ENCODE measurements around the gene PTBP2.

Gene PTBP2

DNA sequence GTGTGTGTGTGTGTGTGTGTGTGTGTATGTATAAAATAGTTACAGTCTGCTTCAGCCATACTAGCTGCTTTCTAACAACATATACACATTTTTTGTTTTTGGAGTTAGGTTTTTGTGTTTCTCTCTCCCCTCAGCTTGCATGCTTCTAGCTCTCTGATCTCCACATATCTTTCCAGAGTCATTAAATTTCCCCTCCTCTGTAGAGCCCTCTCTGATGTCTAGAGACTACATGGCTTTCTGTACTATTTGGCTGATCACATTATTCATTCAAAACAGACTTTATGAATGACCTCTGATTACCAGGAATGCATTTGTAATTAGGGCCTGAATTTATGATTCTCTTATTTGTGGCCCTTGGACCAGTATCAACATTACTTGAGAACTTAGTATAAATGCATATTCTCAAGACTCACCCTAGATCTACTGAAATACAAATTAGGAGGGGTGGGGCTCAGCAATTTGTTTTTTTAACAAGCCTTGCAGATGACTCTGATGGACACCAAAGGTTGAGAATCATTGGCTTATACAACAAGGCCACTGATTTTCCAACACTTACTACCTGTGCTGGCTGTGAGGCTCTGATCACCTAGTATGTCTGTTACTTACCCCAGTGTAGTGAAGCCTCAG lies 104.5 kb downstream of the PTBP2 start:
- DNase-seq (ENCODE audit: low read depth), result no peak

DNA sequence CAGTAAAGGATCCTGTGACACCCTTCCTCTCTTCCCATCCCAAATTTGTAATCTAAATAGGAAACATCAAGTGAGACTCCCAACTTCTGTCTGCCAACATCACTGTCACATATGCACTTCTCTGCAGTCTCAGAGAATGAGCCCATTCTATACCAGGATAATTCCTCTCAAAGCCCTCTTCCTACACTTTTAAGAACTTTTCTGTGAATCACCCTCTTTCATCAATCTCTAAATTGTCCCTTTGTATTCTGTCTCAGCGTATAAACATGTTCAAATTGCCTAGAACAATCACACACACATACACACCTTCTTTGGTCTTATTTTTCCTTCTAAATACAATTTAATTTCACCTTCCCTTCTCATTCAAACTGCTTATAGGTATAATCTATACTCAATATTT lies 111.8 kb downstream of the PTBP2 start:
- no peak for DNase-seq (ENCODE audit: low read depth)

DNA sequence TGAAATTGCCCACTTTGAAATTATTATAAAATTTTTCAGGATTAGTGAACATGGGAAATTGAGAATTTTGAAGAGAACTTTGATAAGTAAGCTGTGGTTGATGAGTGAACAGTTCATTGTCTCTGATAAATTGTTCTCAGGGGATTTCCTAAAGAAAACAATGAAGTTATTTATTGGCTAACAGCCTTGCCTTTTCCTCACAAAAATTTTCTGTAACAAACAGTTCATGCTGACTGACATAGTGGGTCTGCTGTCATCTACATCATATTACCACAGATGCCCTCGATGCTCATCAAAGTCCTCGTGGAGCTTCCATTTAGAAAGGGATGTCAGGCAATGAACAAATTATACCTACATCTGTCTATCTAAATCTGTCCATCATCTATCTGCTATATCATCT lies 113.4 kb downstream of the PTBP2 start:
- DNase-seq (ENCODE audit: low read depth), result no peak

DNA sequence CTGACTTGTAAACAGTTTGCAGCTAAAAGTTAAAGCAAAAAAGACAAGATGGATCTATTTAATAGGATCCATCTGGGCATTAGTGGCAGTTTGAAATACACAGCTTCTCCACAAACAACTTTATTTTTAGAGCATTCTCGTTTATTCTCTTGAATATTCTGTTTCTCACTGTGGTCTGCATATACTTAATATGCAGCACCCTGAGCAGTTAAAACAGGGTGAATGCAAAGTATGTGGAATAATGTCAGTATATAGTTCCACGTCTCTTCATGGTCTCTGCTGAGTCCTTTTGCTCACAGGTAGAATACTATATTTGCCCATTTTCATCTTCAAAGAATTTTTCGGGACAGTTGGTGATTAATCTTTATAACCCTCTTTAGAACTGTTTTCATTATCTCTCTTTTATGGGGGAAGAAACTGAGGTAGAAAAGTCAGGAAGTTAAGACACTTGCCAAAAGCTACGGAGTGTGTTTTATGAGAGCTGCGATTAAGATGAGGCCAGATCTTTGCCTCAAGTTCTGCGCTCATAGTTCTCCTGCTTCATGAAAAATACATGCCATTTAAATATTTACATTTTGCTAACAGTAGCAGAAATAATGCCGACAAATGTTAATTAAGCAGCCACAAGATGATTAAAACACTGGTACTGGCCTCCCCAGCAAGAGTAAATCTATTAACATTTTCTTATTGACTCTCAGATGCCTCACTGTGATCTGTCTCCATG lies 115.6 kb downstream of the PTBP2 start:
- no peak for DNase-seq (ENCODE audit: low read depth)

DNA sequence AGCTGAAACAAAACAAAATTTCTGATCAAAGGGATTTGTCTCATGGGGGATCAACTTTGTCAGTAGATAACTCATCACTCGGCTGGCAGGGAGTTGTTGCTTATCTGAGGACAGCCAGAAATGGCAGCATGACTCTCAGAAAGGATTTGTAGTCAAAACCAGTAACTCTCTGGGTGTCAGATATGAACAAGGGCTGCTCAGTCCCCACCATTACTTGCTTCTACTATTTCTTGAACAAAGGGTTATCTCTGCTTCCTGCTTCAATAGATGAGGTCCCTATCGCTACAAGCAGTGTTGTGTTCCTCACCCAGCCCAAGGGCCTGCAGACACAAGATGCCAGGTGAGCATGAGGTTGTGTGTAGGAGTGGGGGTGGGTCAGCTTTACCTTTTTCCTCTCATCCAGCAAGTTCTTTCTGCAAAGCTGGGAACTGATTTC lies 116.2 kb downstream of the PTBP2 start:
- DNase-seq (ENCODE audit: low read depth), result no peak

DNA sequence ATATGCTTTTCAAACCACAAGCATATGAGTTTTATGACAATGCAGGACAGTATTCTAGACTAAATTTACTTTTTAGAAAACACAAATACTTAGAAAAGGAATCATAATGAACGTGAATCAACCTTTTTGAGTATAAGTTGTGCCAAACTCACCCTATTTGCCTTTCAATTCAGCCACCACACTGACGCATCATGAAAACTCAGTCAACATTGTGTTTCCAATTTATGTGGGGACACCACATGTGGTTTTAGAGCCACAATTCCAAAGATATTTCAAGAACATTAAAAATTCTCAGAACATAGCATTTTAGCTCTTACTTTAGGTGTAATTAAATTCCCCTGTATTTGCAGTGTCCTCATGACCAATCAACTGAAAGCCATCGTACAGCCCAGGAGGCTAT lies 118.8 kb downstream of the PTBP2 start:
- no peak for DNase-seq (ENCODE audit: low read depth)

DNA sequence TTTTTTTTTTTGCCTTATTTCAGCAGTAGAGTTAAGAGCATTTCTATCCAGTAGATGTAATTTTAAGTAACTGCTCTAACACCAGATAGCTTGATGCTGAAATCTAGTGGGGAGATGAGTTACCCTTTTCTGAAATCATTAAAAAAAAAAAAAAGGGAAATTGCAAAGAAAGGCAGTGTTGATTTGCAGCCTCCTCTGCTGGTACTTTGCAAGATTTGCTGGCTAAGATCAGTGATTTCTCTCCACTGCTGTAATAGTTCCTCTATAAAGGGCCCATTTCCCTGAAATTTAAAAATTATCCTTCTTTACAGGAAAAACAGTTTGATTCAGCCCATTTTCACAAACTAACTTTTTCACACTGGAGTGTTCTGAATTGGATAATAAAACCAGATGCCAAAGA lies 120.6 kb downstream of the PTBP2 start:
- no peak for DNase-seq (ENCODE audit: low read depth)

DNA sequence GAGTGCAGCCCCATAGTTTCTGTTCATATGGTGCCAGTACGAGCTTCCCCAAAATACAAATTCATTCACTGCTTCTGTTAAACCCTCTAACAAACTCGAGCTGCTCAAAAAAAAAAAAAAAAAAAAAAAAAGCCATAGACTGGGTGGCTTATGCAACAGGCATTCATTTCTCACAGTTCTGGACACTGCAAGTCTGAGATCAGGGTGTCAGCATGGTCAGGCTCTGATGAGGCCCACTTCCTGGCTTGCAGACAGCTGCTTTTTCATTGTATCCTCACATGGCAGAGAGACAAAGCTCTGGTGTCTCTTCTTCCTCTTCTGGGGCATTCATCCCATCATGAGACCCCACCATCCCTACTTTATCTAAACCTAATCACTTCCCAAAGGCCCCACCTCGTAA lies 121.6 kb downstream of the PTBP2 start:
- no peak for DNase-seq (ENCODE audit: low read depth)

DNA sequence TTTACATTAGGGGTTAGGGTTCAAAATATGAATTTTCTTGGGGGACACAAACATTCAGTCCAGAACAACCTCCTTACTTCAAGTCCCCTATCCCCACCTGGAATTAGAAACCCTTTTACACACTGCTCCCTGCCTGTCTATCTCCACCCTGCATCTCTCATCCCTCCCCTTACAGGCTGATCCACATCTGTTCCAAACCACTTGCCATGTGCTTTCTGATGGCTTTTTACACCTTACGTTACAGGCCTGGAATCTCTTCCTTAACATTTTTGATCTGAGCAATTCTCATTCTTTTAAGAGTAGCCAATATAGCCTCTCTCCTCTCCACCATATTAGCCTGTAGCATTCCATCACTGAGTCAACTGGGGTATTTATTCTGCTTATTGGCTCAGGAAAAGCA lies 122.0 kb downstream of the PTBP2 start:
- DNase-seq (ENCODE audit: low read depth), result no peak

DNA sequence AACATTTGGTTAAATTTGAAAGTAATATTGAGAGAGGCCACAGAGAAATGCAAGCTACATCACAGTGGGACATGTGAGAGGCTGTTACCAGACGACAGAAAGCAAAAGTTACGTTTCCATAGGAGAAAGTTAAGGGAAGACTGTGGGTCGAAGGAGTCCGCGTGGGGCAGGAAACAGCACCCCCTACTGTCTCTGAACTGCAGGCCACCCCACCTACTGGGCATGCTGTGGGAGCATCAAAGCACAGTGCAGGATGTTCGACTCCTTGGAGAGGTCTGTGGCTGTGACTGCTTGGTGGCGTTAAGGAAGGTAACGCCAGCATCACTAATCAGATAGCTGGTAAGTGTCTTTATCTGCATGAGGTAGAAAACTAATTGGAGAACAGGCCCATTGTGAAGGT lies 123.9 kb downstream of the PTBP2 start:
- DNase-seq (ENCODE audit: low read depth), result no peak

DNA sequence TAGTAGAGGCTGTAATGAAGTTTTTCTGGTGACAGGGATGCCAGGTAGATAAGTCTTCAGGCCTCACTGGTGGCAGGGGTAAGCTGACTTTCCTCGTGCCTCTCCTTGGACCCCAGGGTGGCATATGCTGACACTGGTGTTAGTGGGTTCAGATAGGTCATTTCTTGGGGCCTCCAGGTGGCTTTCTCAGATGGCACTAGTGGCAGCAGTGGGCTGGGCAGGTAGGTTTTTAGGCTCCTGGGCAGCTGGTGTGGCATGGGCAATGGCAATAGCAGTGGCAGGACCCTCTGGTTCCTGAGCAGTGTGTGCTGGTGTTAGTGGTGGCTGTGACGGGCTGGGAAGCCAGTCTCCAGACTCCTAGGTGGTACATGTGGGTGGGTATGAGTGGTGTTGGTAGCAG lies 140.3 kb downstream of the PTBP2 start:
- no peak for DNase-seq (ENCODE audit: low read depth)

DNA sequence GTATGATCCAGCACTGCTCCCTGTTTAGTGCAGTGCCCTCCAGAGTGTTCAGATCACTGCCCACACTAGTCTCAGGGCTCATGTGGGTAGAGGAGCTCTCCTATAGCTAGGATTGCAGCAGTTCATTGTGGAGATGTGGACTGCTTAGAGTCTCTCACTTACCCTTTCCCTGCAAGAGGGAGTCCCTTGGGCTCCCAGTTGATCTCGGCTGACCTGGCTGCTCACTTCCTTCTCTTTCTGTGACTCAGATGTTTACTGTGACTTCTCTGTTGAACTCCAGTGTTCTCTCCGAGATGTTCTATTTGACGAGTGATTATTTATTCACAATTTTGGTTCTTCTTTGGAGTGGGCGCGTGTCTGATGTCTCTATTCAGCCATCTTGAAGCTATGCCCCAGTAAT lies 141.9 kb downstream of the PTBP2 start:
- DNase-seq (ENCODE audit: low read depth), result no peak

Measured in HS-27A (cell line).